Measurements from ENCODE around the gene TGFB1.
"Not testable (repeated sequence)": the region's sequence is repeated elsewhere in the genome, so short reads cannot be mapped to it uniquely, and the experiment has no call there.

Gene TGFB1

GRCh38 chr19:41298348-41298964 lies 55.3 kb downstream of the TGFB1 start:
- H3K4me3 ChIP-seq (replicated peaks; ENCODE audit: low read depth, low read length) = no peak overlapping the region
- peak; percentile 37 for DNase-seq (ENCODE audit: extremely low read depth, low read depth)
- TF ChIP-seq CTCF (IDR thresholded peaks at IDR 0.05; ENCODE audit: low read depth, low read length, missing control alignments) = no peak

- TF ChIP-seq CTCF (IDR thresholded peaks at IDR 0.05; ENCODE audit: low read depth, low read length, missing control alignments) = no peak
- DNase-seq (ENCODE audit: extremely low read depth, low read depth) = no peak
- no peak overlapping the region for H3K4me3 ChIP-seq (replicated peaks; ENCODE audit: low read depth, low read length)
Measured at GRCh38 chr19:41297628-41298347, 55.9 kb downstream of the TGFB1 start.

GRCh38 chr19:41296433-41296871 lies 57.3 kb downstream of the TGFB1 start:
- no peak overlapping the region for H3K4me3 ChIP-seq (replicated peaks; ENCODE audit: low read depth, low read length)
- no peak for TF ChIP-seq CTCF (IDR thresholded peaks at IDR 0.05; ENCODE audit: low read depth, low read length, missing control alignments)
- no peak for DNase-seq (ENCODE audit: extremely low read depth, low read depth)

- TF ChIP-seq CTCF (IDR thresholded peaks at IDR 0.05; ENCODE audit: low read depth, low read length, missing control alignments) = no peak
- no peak overlapping the region for H3K4me3 ChIP-seq (replicated peaks; ENCODE audit: low read depth, low read length)
- no peak for DNase-seq (ENCODE audit: extremely low read depth, low read depth)
Measured at GRCh38 chr19:41295499-41295898, 58.2 kb downstream of the TGFB1 start.

GRCh38 chr19:41294393-41294792 lies 59.3 kb downstream of the TGFB1 start:
- TF ChIP-seq CTCF (IDR thresholded peaks at IDR 0.05; ENCODE audit: low read depth, low read length, missing control alignments) = no peak
- DNase-seq (ENCODE audit: extremely low read depth, low read depth) = no peak
- no peak overlapping the region for H3K4me3 ChIP-seq (replicated peaks; ENCODE audit: low read depth, low read length)

- not testable (repeated sequence) for H3K4me3 ChIP-seq (replicated peaks; ENCODE audit: low read depth, low read length); DNase-seq (ENCODE audit: extremely low read depth, low read depth)
Measured at GRCh38 chr19:41289814-41290213, 63.9 kb downstream of the TGFB1 start.

GRCh38 chr19:41288673-41289530 lies 64.8 kb downstream of the TGFB1 start:
- H3K4me3 ChIP-seq (replicated peaks; ENCODE audit: low read depth, low read length) = no peak overlapping the region
- no peak for TF ChIP-seq CTCF (IDR thresholded peaks at IDR 0.05; ENCODE audit: low read depth, low read length, missing control alignments)
- DNase-seq (ENCODE audit: extremely low read depth, low read depth) = no peak
